Caco-2 (cell line): ENCODE results near the gene AHCY. TPM values are rescaled to one million over a fixed set of nuclear protein-coding genes. Genes with fewer than 3 reads are reported as not detected.

Experiments used
- BruUV-seq: library from RNA; stranded (reverse); fragments of 400-500 nt; replicated peaks from 2 replicates; lab custom pipeline; 2021; lab: Mats Ljungman, UMichigan
- CTCF ChIA-PET: fragments of 300-600 bp; sonication (Branson Sonifier 250); formaldehyde crosslinking; loops from one replicate; lab custom pipeline; 2022; ENCODE audit warnings: antibody characterized with exemption; lab: Charles Lee
- POLR2A ChIA-PET: fragments of 300-600 bp; sonication (Branson Sonifier 250); formaldehyde crosslinking; loops from one replicate; lab custom pipeline; 2022; ENCODE audit warnings: antibody characterized with exemption; lab: Charles Lee
- DNase-seq, 2 experiments: peaks; one replicate each; pipeline versions ENCODE4 v3.0.0 to v3.0.0-alpha.2; 2020 to 2022
- H3K27me3 ChIP-seq: replicated peaks from 2 replicates; pipeline ENCODE4 v1.6.0; 2011; ENCODE audit warnings: low read length; ENCODE audit not compliant: control insufficient read depth, insufficient read depth
- H3K36me3 ChIP-seq: 2 replicates; pipeline ENCODE4 v1.5.1; 2011; ENCODE audit warnings: low read length; ENCODE audit not compliant: control insufficient read depth, insufficient read depth
- H3K4me1 ChIP-seq: fragments of 250-450 bp; sonication (Bioruptor Pico); 2 replicates; pipeline ENCODE4 v1.5.1; 2020; ENCODE audit warnings: mild to moderate bottlenecking
- H3K4me3 ChIP-seq: 2 replicates; pipeline ENCODE4 v1.5.1; 2011; ENCODE audit warnings: low read depth, mild to moderate bottlenecking, control low read depth, low read length
- H3K9me3 ChIP-seq: fragments of 250-450 bp; sonication (Bioruptor Pico); 2 replicates; pipeline ENCODE4 v1.5.1; 2020; ENCODE audit warnings: mild to moderate bottlenecking, moderate library complexity
- H3K27ac Mint-ChIP-seq: one replicate; pipeline ENCODE4 v1.8.0; 2022; ENCODE audit warnings: mixed read lengths; ENCODE audit not compliant: unreplicated experiment
- H3K27me3 Mint-ChIP-seq: one replicate; pipeline ENCODE4 v1.8.0; 2022; ENCODE audit warnings: mixed read lengths; ENCODE audit not compliant: insufficient read depth, unreplicated experiment
- H3K36me3 Mint-ChIP-seq: one replicate; pipeline ENCODE4 v1.8.0; 2022; ENCODE audit warnings: mild to moderate bottlenecking, mixed read lengths; ENCODE audit not compliant: insufficient read depth, unreplicated experiment
- H3K4me1 Mint-ChIP-seq: one replicate; pipeline ENCODE4 v1.8.0; 2022; ENCODE audit warnings: low read depth, mixed read lengths; ENCODE audit not compliant: unreplicated experiment
- H3K4me3 Mint-ChIP-seq: one replicate; pipeline ENCODE4 v1.8.0; 2022; ENCODE audit warnings: mild to moderate bottlenecking, moderate library complexity, mixed read lengths; ENCODE audit not compliant: unreplicated experiment
- H3K9me3 Mint-ChIP-seq: one replicate; pipeline ENCODE4 v1.8.0; 2022; ENCODE audit warnings: mixed read lengths; ENCODE audit not compliant: unreplicated experiment
- CTCF ChIP-seq, 2 experiments: fragments of 200-600 bp in 1 of 2; IDR thresholded peaks; 1 replicate in 1 of 2; 2 replicates in 1 of 2; pipeline versions ENCODE4 v1.5.1 to v1.8.0; 2011 to 2022; ENCODE audit warnings: antibody characterized with exemption in 1 of 2, control low read depth in 1 of 2, inconsistent platforms in 1 of 2, low read depth in 1 of 2, low read length in 1 of 2, mild to moderate bottlenecking in 1 of 2, moderate library complexity in 1 of 2; ENCODE audit not compliant: insufficient read depth in 1 of 2, severe bottlenecking in 1 of 2, unreplicated experiment in 1 of 2
- intact Hi-C: fragments of 100-400 bp; cut with micrococcal nuclease; formaldehyde crosslinking; loops from one replicate; pipeline ENCODE4 v1.10.0; 2022; ENCODE audit not compliant: unreplicated experiment
- total RNA-seq: library from RNA; stranded (reverse); gene quantifications from 2 replicates; pipeline ENCODE4 v1.2.3, GENCODE V29; 2022

AHCY gene
- total RNA-seq, 1 experiment from 2014 or later, result 665 TPM

DNA sequence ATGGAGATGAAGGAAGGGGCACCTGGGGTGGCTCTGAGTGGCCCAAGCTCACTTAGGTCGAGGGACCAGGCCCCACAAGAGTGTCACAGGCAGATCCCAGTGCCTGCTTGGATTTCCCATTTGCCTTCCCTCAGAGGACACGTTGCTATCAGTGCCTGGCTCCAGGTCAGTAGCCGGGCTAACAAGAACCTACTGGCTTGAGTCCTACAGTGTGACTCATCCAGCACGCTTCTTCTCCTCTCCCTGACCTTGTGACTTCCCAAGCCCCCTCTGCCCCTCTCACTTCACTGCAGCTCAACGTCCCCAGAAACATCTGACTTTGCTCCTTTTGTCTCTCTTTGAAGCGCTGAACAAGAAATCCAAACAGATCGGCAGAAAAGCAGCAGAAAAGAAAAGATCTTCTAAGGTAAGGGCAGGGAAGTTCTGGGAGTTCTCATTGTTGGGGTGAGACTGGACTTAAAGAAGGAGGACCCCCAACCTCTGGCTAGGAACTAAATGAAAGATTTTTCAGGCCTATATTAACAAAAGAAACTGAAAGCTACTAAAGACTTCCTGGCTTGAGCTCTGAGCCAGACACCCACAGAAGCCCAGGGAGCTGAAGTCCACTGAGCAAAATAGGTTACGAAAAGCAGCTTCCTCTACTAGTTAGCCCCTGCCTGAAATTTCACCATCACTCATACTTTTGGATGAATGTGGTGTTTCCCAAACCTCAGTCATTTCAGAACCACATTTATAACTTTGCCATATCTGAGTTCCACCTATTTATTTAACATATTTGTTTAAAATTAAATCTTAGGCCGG lies 40.5 kb downstream of the AHCY start:
- Histone ChIP-seq H3K4me1 (no peaks in the 10 kb centered on the region), H3K36me3 (no peaks in the 10 kb centered on the region), H3K27me3 (no peaks in the 10 kb centered on the region), H3K4me3 (no peak overlapping the region), H3K9me3 (no peaks in the 10 kb centered on the region)
- DNase-seq, result peak in 1 of 2 experiments; percentile 48
- Mint-ChIP-seq H3K9me3 (no peaks in the 10 kb centered on the region), H3K4me1 (no peaks in the 10 kb centered on the region), H3K27me3 (no peaks in the 10 kb centered on the region), H3K27ac (no peak overlapping the region), H3K36me3 (peaks cover 6% of the 10 kb centered on the region), H3K4me3 (no peak overlapping the region)
- intact Hi-C loops, result no loop called here
- no TSS peak for BruUV-seq
- TF ChIP-seq CTCF (IDR thresholded peaks at IDR 0.05; ENCODE audit: insufficient read depth in 1 of 2, low read depth in 1 of 2, low read length in 1 of 2, severe bottlenecking in 1 of 2, unreplicated experiment in 1 of 2), result no peak
- CTCF ChIA-PET, result interaction anchor here (1.1 kb wide), 1 partner anchor 72 kb away, joined by 5 read pairs; no protein-coding TSS in a partner anchor
- POLR2A ChIA-PET, result interaction anchor here (0.6 kb wide), 1 partner anchor 1001 kb away, joined by 3 read pairs; no protein-coding TSS in a partner anchor

GRCh38 chr20:34260208-34260942 lies 42.8 kb downstream of the AHCY start:
- no peak overlapping the region for H3K4me3 ChIP-seq
- H3K9me3 ChIP-seq, result no peaks in the 10 kb centered on the region
- ChIA-PET CTCF (interaction anchor here (1.5 kb wide), 1 partner anchor 70 kb away, joined by 6 read pairs; no protein-coding TSS in a partner anchor), POLR2A (no interaction called here)
- Mint-ChIP-seq H3K27me3 (no peaks in the 10 kb centered on the region), H3K4me3 (no peak overlapping the region), H3K27ac (no peak overlapping the region), H3K36me3 (no peaks in the 10 kb centered on the region), H3K4me1 (peaks cover 6% of the 10 kb centered on the region), H3K9me3 (no peaks in the 10 kb centered on the region)
- H3K4me1 ChIP-seq, result peaks cover 5% of the 10 kb centered on the region; the same call in 1 of the 2 replicates
- no peaks in the 10 kb centered on the region for H3K36me3 ChIP-seq
- DNase-seq, result peak in 1 of 2 experiments; percentile 44
- no peak for TF ChIP-seq CTCF (IDR thresholded peaks at IDR 0.05; ENCODE audit: insufficient read depth in 1 of 2, low read depth in 1 of 2, low read length in 1 of 2, severe bottlenecking in 1 of 2, unreplicated experiment in 1 of 2)
- intact Hi-C loops, result no loop called here
- no TSS peak for BruUV-seq
- no peaks in the 10 kb centered on the region for H3K27me3 ChIP-seq

DNA sequence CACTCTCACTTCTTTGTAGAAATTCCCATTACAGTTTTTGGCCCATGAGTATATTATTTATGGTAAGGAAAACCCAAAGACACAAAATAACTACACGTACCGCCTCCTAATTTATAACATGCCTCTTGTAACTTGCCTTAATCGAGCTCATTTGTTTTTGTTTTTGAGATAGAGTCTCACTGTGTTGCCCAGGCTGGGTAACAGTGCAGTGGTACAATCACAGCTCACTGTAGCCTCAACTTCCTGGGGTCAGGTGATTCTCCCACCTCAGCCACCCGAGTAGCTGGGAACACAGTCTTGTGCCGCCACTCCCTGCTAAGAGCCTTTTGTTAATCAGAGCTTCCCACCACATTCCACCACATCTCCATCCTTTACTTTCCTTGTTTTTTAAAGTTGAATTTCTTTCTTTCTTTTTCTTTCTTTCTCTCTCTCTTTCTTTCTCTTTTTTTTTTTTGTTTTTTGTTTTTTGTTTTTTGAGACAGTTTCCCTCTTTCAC lies 46.5 kb downstream of the AHCY start:
- Mint-ChIP-seq H3K4me1 (peaks cover 27% of the 10 kb centered on the region), H3K27me3 (no peaks in the 10 kb centered on the region), H3K9me3 (no peaks in the 10 kb centered on the region), H3K27ac (no peak overlapping the region), H3K4me3 (no peak overlapping the region), H3K36me3 (no peaks in the 10 kb centered on the region)
- Histone ChIP-seq H3K4me3 (no peak overlapping the region), H3K27me3 (no peaks in the 10 kb centered on the region), H3K36me3 (no peaks in the 10 kb centered on the region), H3K9me3 (no peaks in the 10 kb centered on the region), H3K4me1 (peaks cover 19% of the 10 kb centered on the region)
- POLR2A ChIA-PET, result interaction anchor here (0.5 to 0.6 kb wide), 2 partner anchors 125 to 210 kb away, joined by 4 to 6 read pairs; no protein-coding TSS in a partner anchor
- intact Hi-C loops, result no loop called here
- CTCF ChIA-PET, result interaction anchor here (0.7 to 3.5 kb wide), 6 partner anchors 15 to 266 kb away, joined by 3 to 29 read pairs (median 5); partner anchors contain the start of gene ITCH
- no peak for TF ChIP-seq CTCF (IDR thresholded peaks at IDR 0.05; ENCODE audit: insufficient read depth in 1 of 2, low read depth in 1 of 2, low read length in 1 of 2, severe bottlenecking in 1 of 2, unreplicated experiment in 1 of 2)
- BruUV-seq, result no TSS peak
- peak in 1 of 2 experiments; percentile 21 for DNase-seq
